GM12872 (cell line): Measurements from ENCODE around the gene SLC13A3.

Experiments
- CTCF ChIP-seq: IDR thresholded peaks from 3 replicates; pipeline ENCODE4 v1.5.1; 2011; ENCODE audit warnings: low read depth, mild to moderate bottlenecking, low read length, moderate library complexity; ENCODE audit not compliant: insufficient read depth

SLC13A3 gene

GRCh38 chr20:46545077-46545826 is 106.0 kb downstream of the SLC13A3 start:
- no peak for TF ChIP-seq CTCF

DNA sequence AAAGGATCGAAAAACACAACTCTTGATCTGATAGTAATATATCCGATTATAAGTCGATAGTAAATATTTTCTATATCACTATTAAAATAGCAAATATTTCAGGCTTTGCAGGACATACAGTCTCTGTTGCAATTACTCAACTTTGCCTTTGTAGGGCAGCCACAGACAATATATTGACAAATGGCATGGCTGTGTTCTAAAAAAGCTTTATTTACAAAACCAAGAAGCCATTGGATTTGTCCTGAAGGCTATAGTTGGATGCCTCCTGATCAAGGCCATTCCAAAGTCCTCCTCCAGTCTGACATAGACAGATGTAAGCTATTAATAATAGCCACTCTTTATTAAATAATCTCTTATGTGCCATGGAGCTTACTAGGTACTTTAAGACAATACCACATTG is 106.7 kb downstream of the SLC13A3 start:
- peak; percentile 9; the same call in 1 of the 3 replicates for TF ChIP-seq CTCF

- TF ChIP-seq CTCF = no peak
These were observed 107.3 kb downstream of the SLC13A3 start for GRCh38 chr20:46543959-46544358.

GRCh38 chr20:46543033-46543432 is 108.2 kb downstream of the SLC13A3 start:
- no peak for TF ChIP-seq CTCF

DNA sequence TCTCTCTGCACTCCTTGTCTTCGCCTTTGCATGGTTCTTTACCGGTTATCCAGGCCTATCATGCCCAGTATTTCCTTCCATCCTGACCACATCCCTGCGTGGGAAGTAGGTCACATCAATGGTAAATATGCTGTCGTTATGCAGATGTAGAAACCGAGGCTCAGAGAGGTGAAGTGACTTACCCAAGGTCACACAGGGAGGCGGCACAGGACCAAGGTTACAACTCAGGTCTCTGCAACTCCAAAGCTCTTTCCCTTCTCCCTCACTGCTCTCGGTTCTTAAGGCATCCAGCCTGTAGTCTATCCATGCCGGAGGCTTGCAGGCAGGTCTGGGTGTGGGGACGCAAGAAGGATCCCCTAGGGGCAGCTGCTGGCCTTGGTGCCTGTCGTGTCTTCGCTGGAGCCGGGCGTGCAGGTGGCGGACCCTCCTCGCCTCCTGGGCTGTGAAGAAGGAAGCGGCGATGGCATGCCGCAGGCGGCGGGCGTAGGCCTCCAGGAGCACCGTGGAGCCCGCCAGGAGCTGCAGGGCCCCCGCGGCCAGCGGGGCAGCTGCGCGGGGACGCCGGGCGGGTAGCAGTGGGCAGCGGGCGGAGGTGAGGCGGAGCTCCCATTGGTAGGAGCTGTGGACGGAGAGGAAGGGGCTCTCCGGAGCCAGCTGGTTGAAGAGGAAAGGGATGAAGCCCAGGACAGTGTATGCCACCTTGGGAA is 109.9 kb downstream of the SLC13A3 start:
- TF ChIP-seq CTCF = no peak

GRCh38 chr20:46539113-46539512 is 112.1 kb downstream of the SLC13A3 start:
- no peak for TF ChIP-seq CTCF

DNA sequence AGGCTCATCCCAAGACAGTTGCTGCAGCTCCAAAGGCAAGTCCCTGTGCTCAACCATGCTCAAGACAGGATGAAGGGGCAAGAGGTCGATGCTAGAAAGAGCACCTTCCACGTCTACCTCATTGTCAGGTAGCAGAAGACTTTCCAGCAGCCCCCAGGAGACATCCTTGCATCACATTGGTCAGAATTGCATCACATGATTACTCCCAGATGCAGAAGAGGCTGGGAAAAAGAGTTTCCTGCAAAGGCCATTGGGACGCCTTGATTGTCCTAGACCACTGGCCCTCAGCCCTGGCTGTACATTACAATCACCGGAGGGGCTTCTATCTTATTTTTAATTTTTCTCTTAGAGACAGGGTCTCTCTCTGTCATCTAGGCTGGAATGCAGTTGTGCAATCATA is 120.6 kb downstream of the SLC13A3 start:
- no peak for TF ChIP-seq CTCF
